PC-9 (cell line): Measurements from ENCODE around the gene MANBA.

Experiments used
- EZH2 ChIP-seq: fragments of 200-600 bp; sonication (generic); IDR thresholded peaks from 2 replicates; pipeline ENCODE4 v1.8.0; 2017; ENCODE audit warnings: antibody characterized with exemption, low read depth
- TF ChIP-seq, protein P1 (sequence below): fragments of 200-600 bp; sonication (generic); conservative IDR thresholded peaks from 2 replicates; pipeline ENCODE4 v1.6.1; 2017; ENCODE audit warnings: mixed run types, antibody characterized with exemption, mild to moderate bottlenecking, moderate library complexity

DNA sequence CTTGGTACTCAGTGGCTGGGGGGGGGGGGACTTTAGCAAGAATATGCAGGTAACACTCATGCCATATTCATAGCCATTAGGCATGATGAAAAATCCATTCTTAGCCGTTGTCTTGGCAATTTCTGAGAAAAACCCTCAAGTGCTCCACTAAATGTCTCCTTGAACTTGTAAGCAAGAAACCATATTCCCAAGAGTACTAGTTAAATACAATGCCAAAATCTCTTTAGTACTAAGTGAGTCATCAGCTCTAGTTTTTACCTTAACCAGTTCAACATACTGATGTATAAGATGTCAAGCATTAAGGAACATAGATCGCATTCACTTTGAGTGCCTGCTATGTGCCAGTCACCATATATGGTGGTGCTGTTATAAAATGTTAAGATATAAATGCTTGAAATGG, 39.0 kb upstream of the MANBA start:
- TF ChIP-seq, protein P1, sequence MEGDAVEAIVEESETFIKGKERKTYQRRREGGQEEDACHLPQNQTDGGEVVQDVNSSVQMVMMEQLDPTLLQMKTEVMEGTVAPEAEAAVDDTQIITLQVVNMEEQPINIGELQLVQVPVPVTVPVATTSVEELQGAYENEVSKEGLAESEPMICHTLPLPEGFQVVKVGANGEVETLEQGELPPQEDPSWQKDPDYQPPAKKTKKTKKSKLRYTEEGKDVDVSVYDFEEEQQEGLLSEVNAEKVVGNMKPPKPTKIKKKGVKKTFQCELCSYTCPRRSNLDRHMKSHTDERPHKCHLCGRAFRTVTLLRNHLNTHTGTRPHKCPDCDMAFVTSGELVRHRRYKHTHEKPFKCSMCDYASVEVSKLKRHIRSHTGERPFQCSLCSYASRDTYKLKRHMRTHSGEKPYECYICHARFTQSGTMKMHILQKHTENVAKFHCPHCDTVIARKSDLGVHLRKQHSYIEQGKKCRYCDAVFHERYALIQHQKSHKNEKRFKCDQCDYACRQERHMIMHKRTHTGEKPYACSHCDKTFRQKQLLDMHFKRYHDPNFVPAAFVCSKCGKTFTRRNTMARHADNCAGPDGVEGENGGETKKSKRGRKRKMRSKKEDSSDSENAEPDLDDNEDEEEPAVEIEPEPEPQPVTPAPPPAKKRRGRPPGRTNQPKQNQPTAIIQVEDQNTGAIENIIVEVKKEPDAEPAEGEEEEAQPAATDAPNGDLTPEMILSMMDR, result no peak
- TF ChIP-seq EZH2, result no peak
